Panc1 (cell line): ENCODE data around the gene RAPGEF5. TPM values are rescaled to one million over a fixed set of nuclear protein-coding genes. Genes with fewer than 3 reads are reported as not detected.

Experiments used
- ATAC-seq: fragments of 200-7000 bp; cut with Tn5 transposase; 2 replicates; pipeline ENCODE4 v1.9.1; 2020; ENCODE audit warnings: mild to moderate bottlenecking, moderate library complexity
- BruUV-seq: library from RNA; stranded (reverse); fragments of 400-500 nt; replicated peaks from 2 replicates; lab custom pipeline; 2021; lab: Mats Ljungman, UMichigan
- CTCF ChIA-PET: fragments of 300-600 bp; sonication (Branson Sonifier 250); formaldehyde crosslinking; loops from one replicate; lab custom pipeline; 2022; ENCODE audit warnings: antibody characterized with exemption; lab: Charles Lee
- POLR2A ChIA-PET: fragments of 300-600 bp; sonication (Branson Sonifier 250); formaldehyde crosslinking; loops from one replicate; lab custom pipeline; 2022; ENCODE audit warnings: antibody characterized with exemption; lab: Charles Lee
- DNase-seq: peaks from one replicate; pipeline ENCODE4 v3.0.0-alpha.2; 2010; ENCODE audit warnings: low read depth, low spot score
- H3K27ac ChIP-seq: 2 replicates; pipeline ENCODE4 v1.5.1; 2011; ENCODE audit warnings: mild to moderate bottlenecking, low read length, inconsistent platforms
- H3K27me3 ChIP-seq: fragments of 200-500 bp; sonication (Bioruptor generic); 2 replicates; pipeline ENCODE4 v1.6.0; 2014; ENCODE audit warnings: low read length, inconsistent platforms; ENCODE audit not compliant: control insufficient read depth, insufficient read depth
- H3K36me3 ChIP-seq: fragments of 200-500 bp; sonication (Bioruptor generic); 2 replicates; pipeline ENCODE4 v1.5.1; 2014; ENCODE audit warnings: inconsistent platforms, mild to moderate bottlenecking, low read length, moderate library complexity; ENCODE audit not compliant: control insufficient read depth, insufficient read depth
- H3K4me1 ChIP-seq: 2 replicates; pipeline ENCODE4 v1.5.1; 2011; ENCODE audit warnings: inconsistent platforms, mild to moderate bottlenecking, low read length, moderate library complexity; ENCODE audit not compliant: control insufficient read depth, insufficient read depth
- H3K4me3 ChIP-seq, 2 experiments: 2 replicates each; pipeline ENCODE4 v1.5.1; 2011 to 2012; ENCODE audit warnings: low read depth in 2 of 2, low read length in 2 of 2, mild to moderate bottlenecking in 2 of 2, inconsistent platforms in 1 of 2, moderate library complexity in 1 of 2
- H3K9me3 ChIP-seq: fragments of 200-500 bp; sonication (Bioruptor generic); 2 replicates; pipeline ENCODE4 v1.5.1; 2014; ENCODE audit warnings: low read depth, mild to moderate bottlenecking, inconsistent platforms, low read length, moderate library complexity; ENCODE audit not compliant: control insufficient read depth, insufficient read depth
- POLR2AphosphoS5 ChIP-seq: IDR thresholded peaks from 2 replicates; pipeline ENCODE4 v1.6.1; 2012; ENCODE audit warnings: mild to moderate bottlenecking, low read depth, low read length, moderate library complexity
- SIN3A ChIP-seq: IDR thresholded peaks from 2 replicates; pipeline ENCODE4 v1.6.1; 2012; ENCODE audit warnings: low read depth, mild to moderate bottlenecking, low read length, moderate library complexity, borderline replicate concordance; ENCODE audit not compliant: insufficient read depth
- TCF7L2 ChIP-seq: IDR thresholded peaks from 2 replicates; pipeline ENCODE4 v1.6.1; 2011; ENCODE audit warnings: mild to moderate bottlenecking, low read depth, low read length, inconsistent platforms
- in situ Hi-C: cut with HindIII; loops from 2 replicates; pipeline ENCODE4 v1.10.0; 2016; ENCODE audit warnings: low sequenced_read_pairs, low pct_unique_long_range_greater_than_20kb
- intact Hi-C: fragments of 100-400 bp; cut with micrococcal nuclease; formaldehyde crosslinking; loops from one replicate; pipeline ENCODE4 v1.10.0; 2022; ENCODE audit not compliant: unreplicated experiment
- total RNA-seq: library from RNA; stranded (reverse); gene quantifications from one replicate; pipeline ENCODE4 v1.2.1, GENCODE V29; 2021; ENCODE audit not compliant: unreplicated experiment
- TF ChIP-seq, protein P1 (sequence below), 2 experiments: IDR thresholded peaks; 2 replicates each; pipeline ENCODE4 v1.6.1; 2011 to 2012; ENCODE audit warnings: low read depth in 2 of 2, control low read depth in 1 of 2, low read length in 1 of 2, mild to moderate bottlenecking in 1 of 2, moderate library complexity in 1 of 2; ENCODE audit not compliant: insufficient read depth in 1 of 2
- TF ChIP-seq, protein P2 (sequence below): fragments of 450-650 bp; IDR thresholded peaks from 2 replicates; pipeline ENCODE4 v1.5.1; 2017; ENCODE audit warnings: mild to moderate bottlenecking

Gene RAPGEF5
- total RNA-seq, 1 experiment from 2014 or later, result 1.4 TPM

DNA sequence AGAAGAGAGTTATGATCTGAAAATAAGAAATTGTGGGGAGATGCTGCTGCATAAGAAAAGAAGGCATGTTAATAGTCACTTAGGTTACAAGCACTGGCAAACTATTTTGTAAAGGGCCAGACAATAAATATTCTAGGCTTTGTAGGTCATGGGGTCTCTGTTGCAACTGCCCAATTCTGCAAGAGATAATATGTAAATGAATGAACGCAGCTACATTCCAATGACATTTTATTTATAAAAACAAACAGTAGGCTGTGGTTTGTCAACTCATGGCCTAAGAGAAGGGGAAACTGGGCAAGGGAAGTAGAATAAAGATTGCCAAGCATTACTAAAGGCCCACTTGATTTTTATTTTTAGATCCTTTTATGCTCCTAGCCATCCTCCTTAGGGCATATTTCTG is 133.1 kb downstream of the RAPGEF5 start:
- intact Hi-C loops, result no loop called here
- ChIA-PET POLR2A (no interaction called here), CTCF (no interaction called here)
- Histone ChIP-seq H3K9me3 (no peaks in the 10 kb centered on the region), H3K27me3 (no peaks in the 10 kb centered on the region), H3K27ac (no peak overlapping the region), H3K4me1 (no peaks in the 10 kb centered on the region), H3K36me3 (no peaks in the 10 kb centered on the region), H3K4me3 (no peak overlapping the region)
- no TSS peak for BruUV-seq
- DNase-seq, result no peak
- ATAC-seq, result no peak
- in situ Hi-C loops, result no loop called here
- TF ChIP-seq POLR2AphosphoS5 (no peak), TCF7L2 (no peak), SIN3A (no peak)
- TF ChIP-seq, protein P1, sequence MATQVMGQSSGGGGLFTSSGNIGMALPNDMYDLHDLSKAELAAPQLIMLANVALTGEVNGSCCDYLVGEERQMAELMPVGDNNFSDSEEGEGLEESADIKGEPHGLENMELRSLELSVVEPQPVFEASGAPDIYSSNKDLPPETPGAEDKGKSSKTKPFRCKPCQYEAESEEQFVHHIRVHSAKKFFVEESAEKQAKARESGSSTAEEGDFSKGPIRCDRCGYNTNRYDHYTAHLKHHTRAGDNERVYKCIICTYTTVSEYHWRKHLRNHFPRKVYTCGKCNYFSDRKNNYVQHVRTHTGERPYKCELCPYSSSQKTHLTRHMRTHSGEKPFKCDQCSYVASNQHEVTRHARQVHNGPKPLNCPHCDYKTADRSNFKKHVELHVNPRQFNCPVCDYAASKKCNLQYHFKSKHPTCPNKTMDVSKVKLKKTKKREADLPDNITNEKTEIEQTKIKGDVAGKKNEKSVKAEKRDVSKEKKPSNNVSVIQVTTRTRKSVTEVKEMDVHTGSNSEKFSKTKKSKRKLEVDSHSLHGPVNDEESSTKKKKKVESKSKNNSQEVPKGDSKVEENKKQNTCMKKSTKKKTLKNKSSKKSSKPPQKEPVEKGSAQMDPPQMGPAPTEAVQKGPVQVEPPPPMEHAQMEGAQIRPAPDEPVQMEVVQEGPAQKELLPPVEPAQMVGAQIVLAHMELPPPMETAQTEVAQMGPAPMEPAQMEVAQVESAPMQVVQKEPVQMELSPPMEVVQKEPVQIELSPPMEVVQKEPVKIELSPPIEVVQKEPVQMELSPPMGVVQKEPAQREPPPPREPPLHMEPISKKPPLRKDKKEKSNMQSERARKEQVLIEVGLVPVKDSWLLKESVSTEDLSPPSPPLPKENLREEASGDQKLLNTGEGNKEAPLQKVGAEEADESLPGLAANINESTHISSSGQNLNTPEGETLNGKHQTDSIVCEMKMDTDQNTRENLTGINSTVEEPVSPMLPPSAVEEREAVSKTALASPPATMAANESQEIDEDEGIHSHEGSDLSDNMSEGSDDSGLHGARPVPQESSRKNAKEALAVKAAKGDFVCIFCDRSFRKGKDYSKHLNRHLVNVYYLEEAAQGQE (IDR thresholded peaks at IDR 0.05; ENCODE audit: insufficient read depth in 1 of 2, low read depth in 2 of 2, low read length in 1 of 2), result no peak
- TF ChIP-seq, protein P2, sequence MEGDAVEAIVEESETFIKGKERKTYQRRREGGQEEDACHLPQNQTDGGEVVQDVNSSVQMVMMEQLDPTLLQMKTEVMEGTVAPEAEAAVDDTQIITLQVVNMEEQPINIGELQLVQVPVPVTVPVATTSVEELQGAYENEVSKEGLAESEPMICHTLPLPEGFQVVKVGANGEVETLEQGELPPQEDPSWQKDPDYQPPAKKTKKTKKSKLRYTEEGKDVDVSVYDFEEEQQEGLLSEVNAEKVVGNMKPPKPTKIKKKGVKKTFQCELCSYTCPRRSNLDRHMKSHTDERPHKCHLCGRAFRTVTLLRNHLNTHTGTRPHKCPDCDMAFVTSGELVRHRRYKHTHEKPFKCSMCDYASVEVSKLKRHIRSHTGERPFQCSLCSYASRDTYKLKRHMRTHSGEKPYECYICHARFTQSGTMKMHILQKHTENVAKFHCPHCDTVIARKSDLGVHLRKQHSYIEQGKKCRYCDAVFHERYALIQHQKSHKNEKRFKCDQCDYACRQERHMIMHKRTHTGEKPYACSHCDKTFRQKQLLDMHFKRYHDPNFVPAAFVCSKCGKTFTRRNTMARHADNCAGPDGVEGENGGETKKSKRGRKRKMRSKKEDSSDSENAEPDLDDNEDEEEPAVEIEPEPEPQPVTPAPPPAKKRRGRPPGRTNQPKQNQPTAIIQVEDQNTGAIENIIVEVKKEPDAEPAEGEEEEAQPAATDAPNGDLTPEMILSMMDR, result no peak

DNA sequence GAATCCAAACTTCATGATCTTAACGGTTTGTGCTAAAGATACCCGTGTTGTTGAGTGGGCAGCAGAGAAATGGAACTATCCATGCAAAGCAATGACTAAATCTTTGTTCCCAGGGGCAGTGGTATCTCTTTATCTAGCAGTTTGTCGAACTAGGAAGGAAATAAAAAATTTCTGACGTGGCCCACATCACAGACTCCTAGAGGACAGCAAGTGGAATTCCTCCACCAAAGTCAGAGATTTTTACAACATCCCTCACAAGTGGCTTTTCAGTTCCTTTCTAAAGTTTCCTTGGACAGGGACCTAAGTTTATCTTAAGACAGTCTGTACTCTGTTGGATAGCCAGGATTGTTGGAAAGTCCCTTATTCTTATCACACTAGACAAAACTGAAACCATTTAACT is 136.0 kb downstream of the RAPGEF5 start:
- no peaks in the 10 kb centered on the region for H3K4me1 ChIP-seq
- intact Hi-C loops, result no loop called here
- H3K27ac ChIP-seq, result no peak overlapping the region
- H3K9me3 ChIP-seq, result no peaks in the 10 kb centered on the region
- no peak overlapping the region for H3K4me3 ChIP-seq
- in situ Hi-C loops, result no loop called here
- TF ChIP-seq POLR2AphosphoS5 (no peak), TCF7L2 (no peak), SIN3A (no peak)
- TF ChIP-seq, protein P2, result no peak
- TF ChIP-seq, protein P1 (IDR thresholded peaks at IDR 0.05; ENCODE audit: insufficient read depth in 1 of 2, low read depth in 2 of 2, low read length in 1 of 2), result no peak
- no peaks in the 10 kb centered on the region for H3K27me3 ChIP-seq
- ATAC-seq, result no peak
- BruUV-seq, result no TSS peak
- no peaks in the 10 kb centered on the region for H3K36me3 ChIP-seq
- POLR2A ChIA-PET, result no interaction called here
- no peak for DNase-seq
- CTCF ChIA-PET, result no interaction called here
